ENCODE data around the gene LIMK2.

Gene LIMK2

GRCh38 chr22:31271026-31271425, 58.9 kb downstream of the LIMK2 start:
- DNase-seq (ENCODE audit: low read depth in 1 of 2, low spot score in 1 of 2), result no peak

DNA sequence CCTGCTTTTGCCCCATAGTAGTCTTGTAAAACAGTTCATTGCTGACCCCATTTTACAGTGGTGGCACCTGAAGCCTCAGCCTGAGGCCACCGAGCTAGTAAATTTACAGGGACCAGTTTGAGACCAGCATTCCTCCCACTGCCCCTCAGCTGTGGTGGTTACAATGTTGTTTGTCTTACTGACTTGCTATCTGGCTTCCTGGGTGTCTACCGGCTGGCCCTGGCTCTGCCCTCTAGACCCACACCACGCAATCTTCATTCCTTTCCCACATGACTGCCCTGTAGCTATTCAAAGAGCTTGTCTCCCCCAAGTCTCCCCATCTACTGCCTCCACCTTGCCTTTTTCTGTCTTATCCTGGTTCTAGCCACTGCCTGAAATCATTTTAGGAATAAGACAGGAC, 59.4 kb downstream of the LIMK2 start:
- DNase-seq (ENCODE audit: low read depth in 1 of 2, low spot score in 1 of 2), result no peak

DNA sequence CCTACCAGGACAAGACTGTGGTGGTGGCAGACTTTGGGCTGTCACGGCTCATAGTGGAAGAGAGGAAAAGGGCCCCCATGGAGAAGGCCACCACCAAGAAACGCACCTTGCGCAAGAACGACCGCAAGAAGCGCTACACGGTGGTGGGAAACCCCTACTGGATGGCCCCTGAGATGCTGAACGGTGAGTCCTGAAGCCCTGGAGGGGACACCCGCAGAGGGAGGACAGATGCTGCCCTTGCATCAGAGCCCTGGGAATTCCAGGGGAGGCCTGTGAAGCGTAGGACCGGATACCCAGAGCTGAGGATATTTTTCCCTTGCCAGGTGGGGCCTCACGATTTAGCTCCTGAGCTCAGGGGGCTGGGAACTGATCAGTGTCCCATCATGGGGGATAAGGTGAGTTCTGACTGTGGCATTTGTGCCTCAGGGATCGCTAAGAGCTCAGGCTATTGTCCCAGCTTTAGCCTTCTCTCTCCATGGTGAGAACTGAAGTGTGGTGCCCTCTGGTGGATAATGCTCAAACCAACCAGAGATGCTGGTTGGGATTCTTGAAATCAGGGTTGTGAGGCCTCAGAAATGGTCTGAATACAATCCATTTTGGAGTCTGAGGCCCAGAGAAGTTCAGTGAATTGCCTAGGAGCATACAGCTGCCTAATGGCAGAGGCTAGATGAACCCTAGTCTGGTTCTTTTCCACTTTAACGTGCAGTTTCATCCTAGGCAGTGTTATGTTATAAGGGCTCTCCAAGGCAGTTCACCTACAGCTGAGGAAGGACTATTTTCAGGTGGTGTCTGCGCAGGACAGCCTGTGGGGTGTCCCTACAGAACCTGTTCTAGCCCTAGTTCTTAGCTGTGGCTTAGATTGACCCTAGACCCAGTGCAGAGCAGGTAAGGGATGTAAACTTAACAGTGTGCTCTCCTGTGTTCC, 60.7 kb downstream of the LIMK2 start:
- DNase-seq (ENCODE audit: low read depth in 1 of 2, low spot score in 1 of 2), result no peak

DNA sequence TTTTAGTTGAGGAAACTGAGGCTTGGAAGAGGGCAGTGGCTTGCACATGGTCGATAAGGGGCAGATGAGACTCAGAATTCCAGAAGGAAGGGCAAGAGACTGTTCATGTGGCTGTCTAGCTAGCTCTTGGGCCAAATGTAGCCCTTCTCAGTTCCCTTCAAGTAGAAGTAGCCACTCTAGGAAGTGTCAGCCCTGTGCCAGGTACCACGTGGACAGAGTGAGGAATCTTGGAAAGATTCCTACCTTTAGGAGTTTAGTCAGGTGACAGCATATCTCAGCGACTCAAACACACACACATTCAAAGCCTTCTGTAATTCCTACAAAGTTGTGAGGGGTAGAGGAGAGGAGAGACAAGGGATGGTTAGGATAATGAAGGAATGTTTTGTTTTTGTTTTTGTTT, 61.9 kb downstream of the LIMK2 start:
- no peak for DNase-seq (ENCODE audit: low read depth in 1 of 2, low spot score in 1 of 2)

GRCh38 chr22:31275018-31275417, 62.9 kb downstream of the LIMK2 start:
- DNase-seq (ENCODE audit: low read depth in 1 of 2, low spot score in 1 of 2), result no peak

GRCh38 chr22:31275576-31275975, 63.5 kb downstream of the LIMK2 start:
- DNase-seq (ENCODE audit: low read depth in 1 of 2, low spot score in 1 of 2), result no peak

GRCh38 chr22:31276426-31277167, 64.5 kb downstream of the LIMK2 start:
- DNase-seq (ENCODE audit: low read depth in 1 of 2, low spot score in 1 of 2), result no peak

- no peak for DNase-seq (ENCODE audit: low read depth in 1 of 2, low spot score in 1 of 2)
These were observed 65.6 kb downstream of the LIMK2 start for GRCh38 chr22:31277741-31278140.

DNA sequence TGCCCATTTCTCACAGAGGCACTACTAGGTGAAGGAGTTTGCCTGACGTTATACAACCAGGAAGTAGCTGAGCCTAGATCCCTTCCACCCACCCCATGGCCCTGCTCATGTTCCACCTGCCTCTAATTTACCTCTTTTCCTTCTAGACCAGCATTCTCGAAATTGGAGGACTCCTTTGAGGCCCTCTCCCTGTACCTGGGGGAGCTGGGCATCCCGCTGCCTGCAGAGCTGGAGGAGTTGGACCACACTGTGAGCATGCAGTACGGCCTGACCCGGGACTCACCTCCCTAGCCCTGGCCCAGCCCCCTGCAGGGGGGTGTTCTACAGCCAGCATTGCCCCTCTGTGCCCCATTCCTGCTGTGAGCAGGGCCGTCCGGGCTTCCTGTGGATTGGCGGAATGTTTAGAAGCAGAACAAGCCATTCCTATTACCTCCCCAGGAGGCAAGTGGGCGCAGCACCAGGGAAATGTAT, 66.1 kb downstream of the LIMK2 start:
- DNase-seq (ENCODE audit: low read depth in 1 of 2, low spot score in 1 of 2), result no peak

GRCh38 chr22:31278626-31279326, 66.7 kb downstream of the LIMK2 start:
- DNase-seq (ENCODE audit: low read depth in 1 of 2, low spot score in 1 of 2), result no peak

DNA sequence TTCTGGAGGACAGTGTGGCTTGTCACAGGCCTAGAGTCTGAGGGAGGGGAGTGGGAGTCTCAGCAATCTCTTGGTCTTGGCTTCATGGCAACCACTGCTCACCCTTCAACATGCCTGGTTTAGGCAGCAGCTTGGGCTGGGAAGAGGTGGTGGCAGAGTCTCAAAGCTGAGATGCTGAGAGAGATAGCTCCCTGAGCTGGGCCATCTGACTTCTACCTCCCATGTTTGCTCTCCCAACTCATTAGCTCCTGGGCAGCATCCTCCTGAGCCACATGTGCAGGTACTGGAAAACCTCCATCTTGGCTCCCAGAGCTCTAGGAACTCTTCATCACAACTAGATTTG, 67.2 kb downstream of the LIMK2 start:
- DNase-seq (ENCODE audit: low read depth in 1 of 2, low spot score in 1 of 2), result no peak

GRCh38 chr22:31279821-31280505, 67.9 kb downstream of the LIMK2 start:
- no peak for DNase-seq (ENCODE audit: low read depth in 1 of 2, low spot score in 1 of 2)

DNA sequence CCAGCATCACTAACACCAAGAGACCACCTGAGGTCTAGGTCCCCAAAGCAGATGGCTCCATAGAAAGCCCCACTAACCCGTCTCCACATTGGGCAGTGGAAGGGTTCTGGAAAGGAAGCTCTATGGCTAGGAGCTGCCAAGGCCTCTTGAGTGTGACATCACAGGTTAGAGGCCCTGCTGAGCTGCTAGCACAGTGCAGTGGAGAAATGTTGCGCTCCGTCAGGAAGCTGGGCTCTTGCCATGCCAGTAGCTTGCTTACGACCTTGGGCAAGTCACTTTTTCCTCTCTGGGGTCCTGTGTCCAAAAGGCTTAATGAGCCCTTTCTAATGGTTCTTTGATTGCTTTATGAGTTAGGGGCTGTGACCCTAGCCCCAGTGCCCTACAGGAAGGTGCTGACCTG, 69.6 kb downstream of the LIMK2 start:
- DNase-seq (ENCODE audit: low read depth in 1 of 2, low spot score in 1 of 2), result no peak

DNA sequence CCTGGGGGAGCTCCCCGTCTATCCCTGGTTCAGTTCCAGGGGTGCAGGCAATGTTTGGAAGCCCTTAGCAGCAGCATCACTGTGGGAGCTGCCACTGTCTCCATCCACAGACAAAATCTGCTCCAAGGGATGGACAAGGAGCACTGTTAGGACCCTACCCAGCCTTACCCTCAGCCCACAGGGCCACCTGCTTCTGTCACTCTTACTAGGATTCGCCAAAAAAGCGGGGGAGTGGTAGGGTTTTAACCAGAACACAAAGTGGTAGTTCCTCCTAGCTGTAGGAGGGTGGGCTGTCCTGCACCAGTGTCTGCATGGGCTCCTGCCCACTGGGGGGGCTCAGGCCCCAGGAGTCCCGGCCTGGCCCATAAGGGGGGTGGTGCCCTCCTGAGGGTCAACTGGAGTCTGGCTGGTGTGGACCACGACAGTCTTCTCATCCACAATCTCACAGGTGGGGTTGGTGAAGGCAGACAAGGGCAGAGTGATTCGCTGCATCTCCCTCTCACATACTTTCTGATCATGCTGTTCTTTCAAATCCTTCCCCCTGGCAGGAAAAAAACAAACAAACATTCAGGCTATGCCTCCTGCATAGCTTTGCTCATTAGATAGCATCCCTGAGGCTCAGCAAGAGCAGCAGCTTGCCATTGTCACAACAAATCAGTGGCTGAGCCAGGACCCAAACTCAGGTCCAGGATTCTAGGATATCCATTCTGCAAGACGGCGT, 70.8 kb downstream of the LIMK2 start:
- no peak for DNase-seq (ENCODE audit: low read depth in 1 of 2, low spot score in 1 of 2)

GRCh38 chr22:31284281-31285155, 72.4 kb downstream of the LIMK2 start:
- DNase-seq (ENCODE audit: low read depth in 1 of 2, low spot score in 1 of 2), result no peak

DNA sequence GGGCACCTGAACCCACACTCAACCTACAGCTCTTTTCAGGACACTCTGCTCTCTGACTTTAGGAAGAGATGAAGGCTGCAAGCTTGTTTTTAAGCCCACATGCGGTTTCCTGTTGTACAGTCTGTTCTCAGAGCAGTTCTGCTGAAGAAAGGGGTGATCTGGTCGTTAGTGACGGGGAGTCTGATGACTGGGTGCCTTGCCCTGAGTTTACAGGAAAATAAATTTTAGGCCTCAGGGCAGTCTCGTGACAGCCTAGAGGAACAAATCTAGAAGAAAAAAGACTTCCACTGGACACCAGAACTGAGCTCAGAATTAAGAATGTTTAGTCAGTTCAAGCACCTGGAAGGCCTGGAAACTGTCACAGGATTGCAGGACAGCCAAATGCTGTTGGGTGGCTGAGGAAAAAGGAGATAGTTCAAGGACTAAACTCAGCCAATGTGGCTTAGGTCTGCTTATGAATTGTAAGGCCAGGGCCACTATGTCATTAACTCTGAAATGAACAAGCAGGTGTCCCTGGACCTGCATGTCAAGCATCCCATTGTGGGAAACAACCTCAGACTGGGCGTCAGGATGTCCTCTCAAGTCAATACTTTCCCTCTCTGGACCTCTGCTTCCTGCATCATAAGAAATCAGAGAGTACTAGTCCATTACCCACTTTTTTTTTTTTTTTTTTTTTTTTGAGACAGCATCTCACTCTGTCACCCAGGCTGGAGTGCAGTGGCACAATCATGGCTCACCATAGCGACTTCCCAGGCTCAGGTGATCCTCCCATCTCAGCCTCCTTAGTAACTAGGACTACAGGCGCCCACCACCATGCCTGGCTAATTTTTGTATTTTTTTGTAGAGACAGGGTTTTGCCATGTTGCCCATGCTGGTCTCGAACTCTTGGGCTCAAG, 74.5 kb downstream of the LIMK2 start:
- peak in 1 of 2 donors; percentile 41 for DNase-seq (ENCODE audit: low read depth in 1 of 2, low spot score in 1 of 2)

DNA sequence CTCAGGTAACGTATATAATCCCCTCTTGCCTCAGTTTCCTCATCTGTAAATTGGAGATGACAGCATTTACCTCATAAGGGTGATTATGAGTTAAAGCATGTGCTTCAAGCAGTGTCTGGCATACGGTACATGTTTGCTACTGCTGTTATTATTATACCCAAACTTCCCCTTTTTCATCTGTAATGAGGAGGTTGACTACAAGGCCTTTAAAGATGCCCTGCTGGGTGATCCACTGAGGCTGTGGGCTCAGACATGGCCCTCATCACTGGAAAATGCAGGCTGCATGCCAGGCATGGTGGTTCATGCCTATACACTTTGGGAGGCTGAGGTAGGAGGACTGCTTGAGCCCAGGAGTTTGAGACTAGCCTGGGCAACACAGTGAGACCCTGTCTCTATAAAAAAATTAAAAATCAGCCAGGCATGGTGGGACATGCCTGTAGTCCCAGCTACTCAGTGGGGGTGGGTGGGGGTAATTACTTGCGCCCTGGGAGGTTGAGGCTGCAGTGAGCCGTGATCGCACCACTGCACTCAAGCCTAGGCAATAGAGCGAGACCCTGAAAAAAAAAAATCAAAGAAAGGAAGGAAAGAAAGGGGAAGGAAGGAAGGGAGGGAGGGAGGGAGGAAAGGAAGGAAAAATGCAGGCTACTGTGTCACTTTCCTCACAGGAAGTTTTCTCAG, 75.9 kb downstream of the LIMK2 start:
- no peak for DNase-seq (ENCODE audit: low read depth in 1 of 2, low spot score in 1 of 2)

Data from activated T-helper 1 cell treated with anti-CD3 and anti-CD28 coated beads, Interleukin-2, amount 50 U/mL, for 16 hours (primary cell).